Uterus (tissue), 4 donors: ENCODE data around the gene TOGARAM1. TPM values are rescaled to one million over a fixed set of nuclear protein-coding genes. Genes with fewer than 3 reads are reported as not detected.
A peak's percentile ranks its signal among the peaks of the same experiment; 100 is the strongest.

Experiments
- DNase-seq, 2 donors: peaks; one replicate each; pipeline ENCODE4 v3.0.0-alpha.2; 2019 to 2020
- H3K27ac ChIP-seq, 2 donors: fragments of 200-600 bp; sonication (generic); 1 replicate in 1 of 2; 2 replicates in 1 of 2; pipeline ENCODE4 v1.5.1; 2016 to 2018
- H3K27me3 ChIP-seq, 2 donors: fragments of 200-600 bp; sonication (generic); one replicate each; pipeline ENCODE4 v1.5.1; 2018 to 2019; ENCODE audit warnings: control low read depth in 1 of 2
- H3K36me3 ChIP-seq, 2 donors: fragments of 200-600 bp; sonication (generic); one replicate each; pipeline ENCODE4 v1.5.1; 2019; ENCODE audit warnings: control low read depth in 1 of 2
- H3K4me1 ChIP-seq, 2 donors: fragments of 200-600 bp; sonication (generic); one replicate each; pipeline ENCODE4 v1.5.1; 2018 to 2019; ENCODE audit warnings: control low read depth in 1 of 2
- H3K4me3 ChIP-seq, 2 donors: fragments of 200-600 bp; sonication (generic); 1 replicate in 1 of 2; 2 replicates in 1 of 2; pipeline ENCODE4 v1.5.1; 2018 to 2019; ENCODE audit warnings: mild to moderate bottlenecking in 1 of 2
- H3K9me3 ChIP-seq, 2 donors: fragments of 200-600 bp; sonication (generic); one replicate each; pipeline ENCODE4 v1.5.1; 2019; ENCODE audit warnings: control low read depth in 1 of 2
- POLR2A ChIP-seq, 2 donors: fragments of 450-650 bp; IDR thresholded peaks; one replicate each; pipeline ENCODE4 v1.6.1; 2016; ENCODE audit warnings: antibody characterized with exemption in 2 of 2, mild to moderate bottlenecking in 1 of 2, moderate library complexity in 1 of 2
- intact Hi-C: fragments of 100-400 bp; cut with DNase I; formaldehyde crosslinking; loops from one replicate; pipeline ENCODE4 v1.15.1; 2023; ENCODE audit warnings: low total_unique reads
- small RNA-seq: library from RNA; depleted of rRNA; stranded (forward); fragments of <200 nt; gene quantifications from one replicate; pipeline ENCODE3, GENCODE V24; 2016
- total RNA-seq, 4 donors: library from RNA; depleted of rRNA in 3 of 4; stranded (reverse); fragments of >200 nt in 3 of 4; gene quantifications; one replicate each; pipeline versions ENCODE4 v1.1.0 to v1.2.4, GENCODE V29; 2014 to 2023
- TF ChIP-seq, protein P1 (sequence below), 4 experiments: fragments of 200-600 bp in 2 of 4; fragments of 450-650 bp in 2 of 4; sonication (generic) in 2 of 4; IDR thresholded peaks; one replicate each; pipeline ENCODE4 v1.5.1; 2016 to 2019; ENCODE audit warnings: antibody characterized with exemption in 4 of 4, mild to moderate bottlenecking in 2 of 4, moderate library complexity in 1 of 4
- donor health status: DM: yes; HTN: yes; CAD: no.

The TOGARAM1 gene
- total RNA-seq, 4 donors from 2014 or later: 10.9 to 56.5 (median 31.7) TPM

DNA sequence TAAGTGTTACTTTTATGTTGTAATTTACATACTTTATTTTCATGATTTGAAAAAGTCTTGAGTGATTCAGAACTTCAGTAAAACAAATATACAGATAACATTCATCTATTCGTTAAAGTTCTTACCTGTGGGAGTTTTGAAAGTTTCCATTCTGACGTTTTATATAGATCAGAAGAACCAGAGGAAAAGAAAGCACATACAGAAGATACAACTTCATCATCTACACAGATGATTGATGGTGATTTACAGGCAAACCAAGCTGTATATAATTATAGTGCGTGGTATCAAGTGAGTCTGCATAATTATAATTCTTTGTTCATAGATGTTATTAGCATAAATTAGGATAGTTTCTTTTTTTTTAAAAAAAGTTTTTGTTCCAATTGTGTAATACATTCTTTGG is 152.3 kb downstream of the TOGARAM1 start:
- no peak overlapping the region for H3K27ac ChIP-seq
- TF ChIP-seq, protein P1, sequence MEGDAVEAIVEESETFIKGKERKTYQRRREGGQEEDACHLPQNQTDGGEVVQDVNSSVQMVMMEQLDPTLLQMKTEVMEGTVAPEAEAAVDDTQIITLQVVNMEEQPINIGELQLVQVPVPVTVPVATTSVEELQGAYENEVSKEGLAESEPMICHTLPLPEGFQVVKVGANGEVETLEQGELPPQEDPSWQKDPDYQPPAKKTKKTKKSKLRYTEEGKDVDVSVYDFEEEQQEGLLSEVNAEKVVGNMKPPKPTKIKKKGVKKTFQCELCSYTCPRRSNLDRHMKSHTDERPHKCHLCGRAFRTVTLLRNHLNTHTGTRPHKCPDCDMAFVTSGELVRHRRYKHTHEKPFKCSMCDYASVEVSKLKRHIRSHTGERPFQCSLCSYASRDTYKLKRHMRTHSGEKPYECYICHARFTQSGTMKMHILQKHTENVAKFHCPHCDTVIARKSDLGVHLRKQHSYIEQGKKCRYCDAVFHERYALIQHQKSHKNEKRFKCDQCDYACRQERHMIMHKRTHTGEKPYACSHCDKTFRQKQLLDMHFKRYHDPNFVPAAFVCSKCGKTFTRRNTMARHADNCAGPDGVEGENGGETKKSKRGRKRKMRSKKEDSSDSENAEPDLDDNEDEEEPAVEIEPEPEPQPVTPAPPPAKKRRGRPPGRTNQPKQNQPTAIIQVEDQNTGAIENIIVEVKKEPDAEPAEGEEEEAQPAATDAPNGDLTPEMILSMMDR (IDR thresholded peaks at IDR 0.05): no peak
- no peak for TF ChIP-seq POLR2A (IDR thresholded peaks at IDR 0.05)
- H3K27me3 ChIP-seq: no peaks in the 10 kb centered on the region
- no peak for DNase-seq
- H3K36me3 ChIP-seq: no peaks in the 10 kb centered on the region
- H3K4me1 ChIP-seq: no peaks in the 10 kb centered on the region
- intact Hi-C loops: no loop called here
- no peaks in the 10 kb centered on the region for H3K9me3 ChIP-seq
- no peak overlapping the region for H3K4me3 ChIP-seq

DNA sequence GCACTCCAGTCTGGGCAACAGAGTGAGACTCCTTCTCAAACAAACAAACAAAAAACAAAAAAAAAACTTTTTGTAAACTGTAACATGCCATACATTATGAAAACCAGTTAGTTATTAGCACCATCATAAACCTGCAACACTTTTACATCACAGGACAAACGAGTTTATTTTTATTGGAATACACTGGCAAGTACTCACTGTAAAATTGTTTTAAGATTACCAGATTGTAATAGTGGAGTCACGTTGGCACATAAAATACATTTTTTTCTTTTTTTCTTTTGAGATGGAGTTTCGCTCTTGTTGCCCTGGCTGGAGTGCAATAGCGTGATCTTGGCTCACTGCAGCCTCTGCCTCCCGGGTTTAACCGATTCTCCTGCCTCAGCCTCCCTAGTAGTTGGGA is 156.6 kb downstream of the TOGARAM1 start:
- intact Hi-C loops: no loop called here
- Histone ChIP-seq H3K4me1 (no peaks in the 10 kb centered on the region), H3K27me3 (no peaks in the 10 kb centered on the region), H3K27ac (no peak overlapping the region), H3K4me3 (no peak overlapping the region), H3K36me3 (no peaks in the 10 kb centered on the region), H3K9me3 (no peaks in the 10 kb centered on the region)
- TF ChIP-seq POLR2A (IDR thresholded peaks at IDR 0.05): no peak
- TF ChIP-seq, protein P1 (IDR thresholded peaks at IDR 0.05): no peak
- DNase-seq: no peak

DNA sequence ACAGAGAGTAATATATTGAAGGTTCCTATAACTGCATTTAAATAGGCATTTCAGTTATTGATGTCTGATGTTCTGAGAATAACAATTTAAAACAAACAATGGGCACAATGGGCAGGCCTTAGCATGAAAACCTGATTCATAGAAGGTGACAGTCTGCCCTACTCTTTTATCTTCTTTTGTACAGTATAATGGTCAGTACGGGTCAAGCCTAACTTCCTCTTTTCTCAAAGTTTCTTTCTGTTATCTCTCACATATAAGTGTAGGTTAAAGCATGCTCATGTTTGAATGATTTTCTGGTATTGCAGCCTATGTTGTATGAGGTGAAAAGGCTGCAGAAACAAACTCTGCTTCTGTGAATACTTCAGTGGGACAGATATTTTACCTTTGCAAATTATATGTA is 158.1 kb downstream of the TOGARAM1 start:
- Histone ChIP-seq H3K9me3 (no peaks in the 10 kb centered on the region), H3K36me3 (no peaks in the 10 kb centered on the region), H3K4me1 (no peaks in the 10 kb centered on the region), H3K4me3 (no peak overlapping the region), H3K27me3 (no peaks in the 10 kb centered on the region), H3K27ac (no peak overlapping the region)
- TF ChIP-seq, protein P1 (IDR thresholded peaks at IDR 0.05): no peak
- DNase-seq: no peak
- intact Hi-C loops: no loop called here

DNA sequence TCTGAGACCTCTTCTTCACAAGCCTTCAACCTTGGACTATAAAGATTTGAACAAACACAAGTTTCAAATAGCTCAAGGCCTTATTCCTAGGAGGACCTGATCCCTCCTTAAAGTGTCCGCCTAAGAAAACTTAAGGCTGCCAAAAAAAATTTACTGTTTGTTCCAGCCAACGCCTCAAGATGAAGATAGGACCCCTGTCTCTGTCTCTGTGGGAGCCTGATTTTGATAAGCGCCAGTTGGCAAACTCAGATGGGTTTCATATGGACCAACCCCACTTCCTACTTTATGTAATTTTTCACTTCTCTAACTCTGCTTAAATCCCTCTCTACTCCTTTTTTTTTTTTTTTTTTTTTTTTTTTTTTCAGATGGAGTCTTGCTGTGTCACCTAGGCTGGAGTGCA is 161.3 kb downstream of the TOGARAM1 start:
- Histone ChIP-seq H3K27ac (no peak overlapping the region), H3K9me3 (no peaks in the 10 kb centered on the region)
- TF ChIP-seq, protein P1 (IDR thresholded peaks at IDR 0.05): no peak

More for the DNA sequence above, 161.3 kb downstream of the TOGARAM1 start:
- Histone ChIP-seq H3K36me3 (no peaks in the 10 kb centered on the region), H3K4me1 (no peaks in the 10 kb centered on the region), H3K27me3 (no peaks in the 10 kb centered on the region), H3K4me3 (no peak overlapping the region)
- intact Hi-C loops: no loop called here
- DNase-seq: no peak

Small RNA genes within 50 kb of the gene (small RNA-seq; reads per million reads assigned to genes)
- gene RF00151 (0.18 reads per million), gene SNORD127 (9,621 reads per million, percentile 99 among the genes with 10 or more reads in this experiment)

Other genes with a start within 250 kb of the TOGARAM1 start
- gene KLHL28, start 243 bp upstream of the TOGARAM1 start, total RNA-seq: 10 to 100 TPM in 3 of 4 donors, 1 to 10 TPM in 1; 3.6 to 40.2 (median 16.0) TPM
- 100 to 1,000 TPM in 1 of 4 donors, 10 to 100 TPM in 3; 39.1 to 243 (median 69.5) TPM for gene PRPF39, start 121.9 kb downstream of the TOGARAM1 start, total RNA-seq
- gene FKBP3, start 172.3 kb downstream of the TOGARAM1 start, total RNA-seq: 10 to 100 TPM; 20.2 to 57.7 (median 37.8) TPM
- 10 to 100 TPM in 1 of 4 donors, 1 to 10 TPM in 3; 6.9 to 25.7 (median 9.0) TPM for gene FANCM, start 173.7 kb downstream of the TOGARAM1 start, total RNA-seq